ENCODE data around the gene KIF3B. TPM values are rescaled to one million over a fixed set of nuclear protein-coding genes. Genes with fewer than 3 reads are reported as not detected.
"Not testable (repeated sequence)": the region's sequence is repeated elsewhere in the genome, so short reads cannot be mapped to it uniquely, and the experiment has no call there.

Gene KIF3B
- total RNA-seq, 1 donor from 2014 or later = 31.6 TPM

DNA sequence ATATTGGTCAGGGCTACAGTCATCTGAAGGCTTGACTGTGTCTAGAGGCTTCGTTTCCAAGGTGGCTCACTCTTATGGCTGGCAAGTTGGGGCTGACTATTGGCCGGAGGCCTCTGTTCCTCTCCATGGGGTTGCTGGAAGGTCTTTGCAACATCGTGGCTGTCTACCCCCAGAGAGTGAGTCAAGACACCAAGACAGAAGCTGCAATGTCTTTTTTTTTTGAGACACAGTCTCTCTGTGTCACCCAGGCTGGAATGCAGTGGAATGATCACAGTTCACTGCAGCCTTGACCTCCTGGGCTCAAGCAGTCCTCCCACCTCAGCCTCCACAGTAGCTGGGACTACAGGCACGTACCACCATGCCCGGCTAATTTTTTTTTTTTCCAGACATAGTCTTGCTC is 29.4 kb upstream of the KIF3B start:
- no peak for DNase-seq (ENCODE audit: low read depth, low spot score)

DNA sequence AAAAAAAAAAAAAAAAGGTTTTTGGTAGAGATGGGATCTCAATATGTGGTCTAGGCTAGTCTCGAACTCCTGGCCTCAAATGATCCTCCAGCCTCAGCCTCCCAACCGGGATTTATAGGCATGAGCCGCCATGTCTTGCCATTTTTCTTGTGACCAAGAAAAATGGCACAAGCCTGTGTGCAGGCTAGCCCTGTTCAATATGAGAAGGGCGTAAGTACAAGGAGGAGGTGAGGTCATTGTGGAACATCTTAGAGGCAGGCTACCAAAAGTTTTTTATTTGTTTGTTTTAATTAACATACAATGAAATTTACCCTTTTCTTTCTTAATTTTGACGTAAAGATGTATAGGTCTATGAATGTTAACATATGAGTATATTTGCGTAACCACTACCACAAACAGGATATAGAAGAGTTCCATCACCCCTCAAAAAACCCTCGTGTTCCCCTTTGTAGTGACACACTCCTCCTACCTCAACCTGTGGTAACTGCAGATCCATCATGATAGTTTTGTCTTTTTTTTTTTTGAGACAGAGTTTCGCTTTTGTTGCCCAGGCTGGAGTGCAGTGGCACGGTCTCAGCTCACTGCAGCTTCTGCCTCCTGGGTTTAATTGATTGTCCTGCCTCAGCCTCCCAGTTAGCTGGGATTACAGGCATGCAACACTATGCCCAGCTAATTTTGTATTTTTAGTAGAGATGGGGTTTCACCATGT is 28.3 kb upstream of the KIF3B start:
- no peak for DNase-seq (ENCODE audit: low read depth, low spot score)

DNA sequence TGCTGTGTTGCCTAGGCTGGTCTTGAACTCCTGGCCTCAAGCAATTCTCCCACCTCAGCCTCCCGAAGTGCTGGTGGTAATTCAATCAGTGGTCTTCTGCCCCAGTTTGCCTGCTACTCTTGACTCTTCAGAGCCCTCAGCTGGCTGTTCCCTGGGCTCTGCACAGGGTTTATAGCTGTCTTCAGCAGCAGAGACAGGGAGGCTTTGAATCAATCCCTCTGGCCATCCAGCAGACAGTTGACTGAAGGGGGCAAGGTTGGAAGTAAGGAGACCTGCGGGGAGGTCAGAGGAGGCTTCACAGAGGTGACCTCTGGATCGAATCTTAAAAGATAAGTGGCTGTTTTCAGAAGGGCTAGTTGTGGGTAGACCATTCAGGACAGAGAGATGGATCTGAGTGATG is 26.0 kb upstream of the KIF3B start:
- no peak for DNase-seq (ENCODE audit: low read depth, low spot score)

DNA sequence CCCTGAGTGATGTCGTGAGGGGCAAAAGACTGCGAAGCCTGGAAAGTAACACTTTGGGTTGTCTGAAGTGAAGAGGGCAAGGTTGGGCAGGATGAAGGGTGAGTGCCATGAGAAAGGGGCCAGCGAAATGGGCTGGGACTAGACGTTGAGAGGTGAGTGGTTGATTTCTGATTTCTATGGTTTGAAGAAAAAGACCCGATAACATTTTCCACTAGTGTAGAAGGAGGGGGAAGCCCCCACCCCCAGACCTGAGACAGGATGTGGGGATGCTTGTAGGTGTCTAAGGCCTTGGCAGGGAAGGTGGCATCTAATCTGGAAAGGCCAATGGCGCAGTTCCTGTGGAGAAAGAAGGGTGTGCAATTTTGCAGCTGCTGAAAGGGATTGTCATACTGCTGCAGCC is 25.3 kb upstream of the KIF3B start:
- DNase-seq (ENCODE audit: low read depth, low spot score) = no peak

DNA sequence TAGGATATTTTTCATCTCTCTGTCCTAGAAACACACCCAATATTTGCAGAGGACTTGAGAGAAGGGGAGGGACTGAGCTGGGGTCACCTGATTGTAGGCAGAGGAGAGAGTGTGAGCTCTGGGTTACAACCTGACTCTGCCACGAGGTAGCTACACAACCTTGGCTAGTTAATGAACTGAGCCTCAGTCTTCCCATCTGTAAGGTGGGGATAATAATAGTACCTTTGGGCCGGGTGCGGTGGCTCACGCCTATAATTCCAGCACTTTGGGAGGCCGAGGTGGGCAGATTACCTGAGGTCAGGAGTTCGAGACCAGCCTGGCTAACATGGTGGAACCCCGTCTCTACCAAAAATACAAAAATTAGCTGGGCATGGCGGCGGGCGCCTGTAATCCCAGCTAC is 16.5 kb upstream of the KIF3B start:
- DNase-seq (ENCODE audit: low read depth, low spot score) = not testable (repeated sequence)

DNA sequence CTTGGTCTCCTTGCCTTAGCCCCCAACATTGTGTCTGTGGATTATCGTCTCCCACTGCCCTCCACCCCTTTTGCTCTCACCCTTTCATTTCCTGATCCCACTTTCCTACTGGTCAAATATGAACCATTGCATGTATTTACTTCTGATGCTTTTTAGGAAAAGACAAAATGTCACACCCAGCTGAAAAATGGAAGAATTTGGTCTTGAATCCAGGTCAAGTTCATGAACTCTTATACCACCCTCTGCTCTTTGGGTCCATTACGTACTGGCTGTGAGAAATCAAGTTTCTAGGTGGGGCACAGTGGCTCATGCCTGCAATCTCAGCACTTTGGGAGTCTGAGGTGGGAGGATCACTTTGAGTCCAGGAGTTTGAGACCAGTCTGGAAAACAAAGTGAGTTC is 15.8 kb upstream of the KIF3B start:
- no peak for DNase-seq (ENCODE audit: low read depth, low spot score)

DNA sequence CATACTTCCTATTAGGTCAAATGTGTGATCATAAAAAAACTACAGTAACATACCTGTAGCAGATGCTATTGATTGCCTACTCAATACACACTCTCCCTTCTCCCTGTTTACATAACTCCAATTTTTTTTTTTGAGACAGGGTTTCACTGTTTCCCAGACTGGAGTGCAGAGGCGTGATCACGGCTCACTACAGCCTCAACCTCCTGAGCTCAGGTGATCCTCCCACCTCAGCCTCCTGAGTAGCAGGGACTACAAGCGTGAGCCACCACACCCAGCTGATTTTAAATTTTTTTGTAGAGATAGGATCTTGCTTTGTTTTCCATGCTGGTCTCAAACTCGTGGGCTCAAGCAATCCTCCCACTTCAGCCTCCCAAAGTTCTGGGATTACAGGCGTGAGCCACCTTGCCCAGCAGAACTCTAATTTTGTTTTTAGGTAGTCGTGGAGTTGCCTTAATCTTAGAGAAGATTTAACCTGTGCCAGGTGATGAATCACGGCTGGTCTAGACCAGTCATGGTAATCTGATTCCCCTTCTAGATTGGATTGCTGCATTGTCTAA is 14.0 kb upstream of the KIF3B start:
- DNase-seq (ENCODE audit: low read depth, low spot score) = no peak

DNA sequence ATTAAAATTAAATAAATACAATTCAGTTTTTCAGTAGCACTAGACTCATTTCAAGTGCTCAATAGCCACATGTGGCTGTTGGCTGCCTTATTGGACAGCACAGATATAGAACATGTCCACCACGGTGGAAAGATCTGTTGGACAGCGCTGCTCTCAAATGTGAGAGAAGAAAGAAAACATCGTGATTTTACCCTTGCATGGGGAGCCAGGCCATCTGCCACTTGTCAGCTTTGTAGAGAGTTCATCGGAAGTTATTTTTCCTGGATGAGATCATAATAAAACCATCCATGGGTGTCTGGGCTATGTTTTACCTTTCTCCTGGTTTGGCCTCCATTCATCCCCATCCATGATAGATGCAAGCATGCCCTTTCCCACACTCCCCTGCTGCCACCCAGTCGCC is 5.8 kb upstream of the KIF3B start:
- no peak for DNase-seq (ENCODE audit: low read depth, low spot score)

DNA sequence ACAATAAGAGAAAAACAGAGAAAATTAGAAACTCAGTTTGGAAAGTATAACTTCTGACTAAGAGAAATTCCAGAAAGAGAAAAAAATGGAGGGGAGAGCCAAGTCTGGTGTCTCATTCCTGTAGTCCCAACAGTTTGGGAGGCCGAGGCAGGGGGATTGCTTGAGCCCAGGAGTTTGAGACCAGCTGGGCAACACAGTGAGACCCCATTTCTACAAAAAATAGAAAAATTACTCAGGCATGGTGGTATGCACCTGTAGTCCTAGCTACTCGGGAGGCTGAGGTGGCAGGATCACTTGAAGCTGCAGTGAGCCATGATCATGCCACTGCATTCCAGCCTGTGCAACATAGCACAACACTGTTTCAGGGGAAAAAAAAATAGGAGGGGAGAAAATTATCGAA is 3.1 kb upstream of the KIF3B start:
- DNase-seq (ENCODE audit: low read depth, low spot score) = no peak

DNA sequence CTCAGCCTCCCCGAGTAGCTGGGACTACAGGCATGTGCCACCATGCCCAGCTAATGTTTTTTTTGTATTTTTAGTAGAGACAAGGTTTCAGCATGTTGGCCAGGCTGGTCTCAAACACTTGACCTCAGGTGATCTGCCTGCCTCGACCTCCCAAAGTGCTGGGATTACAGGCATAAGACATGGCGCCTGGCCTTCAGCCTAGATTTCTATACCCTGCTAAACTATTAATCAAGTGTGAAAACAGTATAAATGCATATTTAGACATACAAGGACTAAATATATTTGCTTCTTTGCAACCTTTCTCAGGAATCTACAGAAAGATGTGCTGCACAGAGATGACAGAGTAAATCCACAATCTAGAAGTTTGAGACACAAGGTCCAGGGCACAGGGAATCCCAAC is 2.3 kb upstream of the KIF3B start:
- DNase-seq (ENCODE audit: low read depth, low spot score) = not testable (repeated sequence)

DNA sequence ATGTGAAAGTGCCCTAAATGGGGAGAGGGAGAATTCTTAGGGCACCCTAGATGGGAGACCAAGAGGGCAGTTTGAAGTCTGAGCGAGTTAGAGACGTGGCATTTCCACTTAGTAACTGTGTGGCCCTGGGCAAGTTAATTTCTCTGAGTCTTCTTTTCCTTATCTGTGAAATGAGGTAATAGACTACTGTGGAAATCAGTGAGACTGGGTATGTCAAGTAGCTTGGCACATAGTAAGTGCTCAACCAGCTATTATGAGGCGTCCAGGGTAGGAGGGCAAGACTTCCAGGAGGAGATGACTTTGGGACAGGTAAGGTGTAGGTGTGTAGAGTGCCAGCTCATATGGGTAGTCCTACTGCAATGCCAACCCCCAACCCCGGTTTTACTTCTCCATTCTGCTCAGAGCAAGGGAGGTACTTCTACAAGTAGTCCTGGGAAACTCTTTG is 770 bp downstream of the KIF3B start:
- DNase-seq (ENCODE audit: low read depth, low spot score) = no peak

DNA sequence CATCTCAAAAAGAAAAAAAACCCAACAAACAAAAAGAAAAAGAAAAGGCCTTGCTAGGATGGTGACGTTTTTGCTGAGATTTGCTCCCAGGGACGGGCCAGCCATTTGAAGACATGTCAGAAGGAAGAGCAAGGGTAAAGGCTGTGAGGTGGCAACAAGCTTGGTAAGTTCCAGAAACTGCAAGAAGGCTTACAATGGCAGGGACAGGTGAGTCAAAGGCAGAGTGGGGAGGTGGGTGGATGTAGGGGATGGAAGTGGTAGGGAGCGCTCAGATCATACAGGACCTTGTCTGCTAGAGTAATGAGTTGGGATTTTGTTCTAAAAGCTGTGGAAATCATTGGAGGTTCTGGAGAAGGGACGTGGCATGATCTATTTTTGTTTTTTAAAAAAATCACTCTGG is 4.3 kb downstream of the KIF3B start:
- no peak for DNase-seq (ENCODE audit: low read depth, low spot score)

DNA sequence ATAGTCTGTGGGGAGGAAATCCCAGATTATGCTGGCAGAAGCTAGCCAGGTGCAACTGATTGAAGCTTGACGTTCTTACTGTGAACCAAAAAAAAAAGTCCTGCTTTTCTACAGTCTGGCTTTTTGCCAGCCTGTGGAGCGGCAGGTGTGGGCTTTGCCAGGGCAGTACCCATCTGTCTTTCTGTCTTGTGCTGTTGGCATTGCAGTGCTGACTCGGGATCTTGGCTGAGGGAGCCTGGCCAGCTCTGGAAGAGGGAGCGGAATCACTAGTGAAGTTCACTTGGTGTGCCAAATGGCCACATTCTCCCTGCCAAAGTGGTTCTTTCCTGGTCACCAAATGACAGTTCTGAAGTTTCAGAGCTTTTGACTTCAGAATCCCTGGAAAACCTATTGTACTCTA is 5.0 kb downstream of the KIF3B start:
- DNase-seq (ENCODE audit: low read depth, low spot score) = no peak

DNA sequence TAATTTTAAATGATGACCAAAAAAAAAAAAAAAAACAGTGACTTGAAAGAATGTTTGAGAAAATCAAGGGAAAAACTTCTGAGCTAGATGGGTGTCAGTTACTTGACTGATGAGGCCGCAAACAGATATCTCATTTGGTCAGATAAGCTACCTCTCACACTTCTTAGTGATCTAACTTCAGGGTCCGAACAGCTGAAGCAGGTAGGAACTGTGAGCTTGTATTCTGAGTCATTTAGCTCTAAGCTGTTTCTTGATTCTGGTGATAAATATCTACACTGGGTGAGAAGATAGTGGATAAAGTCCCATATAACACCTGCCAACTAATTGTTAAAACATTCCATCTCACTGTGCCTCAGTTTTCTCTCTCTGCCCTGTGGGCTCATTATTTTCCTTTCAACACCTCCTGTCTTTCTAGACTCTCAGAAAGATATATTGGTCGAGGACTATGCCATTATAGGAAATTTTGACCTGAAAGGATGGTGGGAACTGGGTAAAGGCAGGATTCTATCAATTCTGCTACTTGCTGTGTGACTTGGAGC is 7.7 kb downstream of the KIF3B start:
- no peak for DNase-seq (ENCODE audit: low read depth, low spot score)

DNA sequence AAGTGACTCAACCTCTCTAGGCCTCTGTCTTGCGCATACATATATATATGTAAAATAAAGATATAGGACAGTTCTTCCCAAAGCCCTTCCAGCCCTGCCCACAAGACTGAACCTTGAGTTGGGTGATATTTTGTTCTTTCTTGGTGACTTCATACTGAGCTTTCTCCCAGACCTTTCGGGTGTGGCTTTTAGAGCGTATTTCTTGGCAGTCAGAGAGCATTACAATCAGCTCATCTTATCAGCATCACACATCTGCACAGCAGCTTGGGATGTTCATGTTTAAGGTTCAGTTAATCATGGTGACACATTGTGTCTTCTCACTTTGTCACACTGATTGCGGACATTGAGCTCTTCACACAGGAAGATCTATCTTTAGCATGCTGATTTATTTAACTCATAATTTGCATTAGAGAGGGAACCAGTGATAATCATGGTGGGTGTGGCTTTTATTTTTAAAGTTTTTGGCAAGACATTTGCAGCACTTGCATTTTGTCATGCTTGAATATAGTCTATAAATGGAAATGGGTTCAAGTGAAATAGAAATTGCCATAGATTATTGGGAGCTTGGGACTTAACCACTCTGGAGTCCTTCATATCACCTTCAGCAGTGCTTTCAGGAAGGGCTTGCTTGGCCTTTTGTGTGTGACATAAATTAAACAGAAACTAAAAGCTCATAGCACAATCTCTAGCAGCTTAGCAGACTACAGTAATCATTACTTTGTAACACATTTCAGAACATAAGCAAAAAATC is 8.3 kb downstream of the KIF3B start:
- DNase-seq (ENCODE audit: low read depth, low spot score) = no peak

DNA sequence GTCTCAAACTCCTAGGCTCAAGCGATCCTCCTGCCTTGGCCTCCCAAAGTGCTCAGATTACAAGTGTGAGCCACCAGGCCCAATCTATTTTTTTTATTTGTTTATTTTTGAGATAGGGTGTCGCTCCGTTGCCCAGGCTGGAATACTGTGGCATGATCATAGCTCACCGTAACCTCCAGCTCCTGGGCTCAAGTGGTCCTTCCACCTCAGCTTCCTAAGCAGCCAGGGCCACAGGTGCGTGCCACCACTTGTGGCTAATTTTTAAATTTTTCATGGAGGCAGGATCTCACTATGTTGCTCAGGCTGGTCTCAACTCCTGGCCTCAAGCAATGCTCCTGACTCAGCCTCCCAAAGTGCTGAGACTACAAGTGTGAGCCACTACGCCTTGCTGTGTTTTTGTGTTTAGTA is 9.8 kb downstream of the KIF3B start:
- no peak for DNase-seq (ENCODE audit: low read depth, low spot score)

DNA sequence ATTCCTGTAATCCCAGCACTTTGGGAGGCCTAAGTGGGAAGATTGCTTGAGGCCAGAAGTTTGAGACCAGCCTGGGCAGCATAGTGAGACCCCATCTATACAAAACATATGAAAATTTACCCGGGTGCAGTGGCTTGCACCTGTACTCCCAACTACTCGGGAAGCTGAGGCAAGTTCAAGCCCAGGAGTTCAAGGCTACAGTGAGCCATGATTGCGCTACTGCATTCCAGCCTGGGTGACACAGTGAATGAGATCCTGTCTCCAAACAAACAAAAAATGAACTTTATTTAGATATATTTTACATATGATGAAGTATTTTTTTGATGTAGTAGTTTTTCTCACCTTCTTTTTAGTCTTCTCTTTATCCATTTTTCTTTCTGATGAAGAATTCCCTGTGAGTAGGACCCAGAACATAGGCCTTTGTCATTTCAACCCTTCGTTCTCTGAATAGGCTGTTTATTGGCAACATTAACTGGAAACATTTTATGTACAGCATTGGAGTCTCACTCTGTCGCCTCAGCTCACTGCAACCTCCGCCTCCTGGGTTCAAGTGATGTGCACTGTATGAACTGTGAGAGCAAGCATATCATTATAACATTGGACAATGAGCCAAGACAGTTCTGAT is 10.9 kb downstream of the KIF3B start:
- no peak for DNase-seq (ENCODE audit: low read depth, low spot score)

DNA sequence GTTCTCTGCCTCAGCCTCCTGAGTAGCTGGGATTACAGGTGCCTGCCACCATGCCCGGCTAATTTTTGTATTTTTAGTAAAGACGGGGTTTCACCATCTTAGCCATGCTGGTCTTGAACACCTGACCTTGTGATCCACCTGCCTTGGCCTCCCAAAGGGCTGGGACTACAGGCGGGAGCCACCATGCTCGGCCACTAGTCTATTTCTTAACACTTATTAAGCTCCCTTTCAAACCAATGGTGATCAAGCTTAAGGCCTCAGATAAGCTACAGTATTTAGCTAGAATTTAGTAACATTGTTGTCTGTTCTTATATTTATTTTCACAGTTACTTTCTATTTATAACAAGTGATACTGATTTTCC is 11.8 kb downstream of the KIF3B start:
- DNase-seq (ENCODE audit: low read depth, low spot score) = not testable (repeated sequence)

DNA sequence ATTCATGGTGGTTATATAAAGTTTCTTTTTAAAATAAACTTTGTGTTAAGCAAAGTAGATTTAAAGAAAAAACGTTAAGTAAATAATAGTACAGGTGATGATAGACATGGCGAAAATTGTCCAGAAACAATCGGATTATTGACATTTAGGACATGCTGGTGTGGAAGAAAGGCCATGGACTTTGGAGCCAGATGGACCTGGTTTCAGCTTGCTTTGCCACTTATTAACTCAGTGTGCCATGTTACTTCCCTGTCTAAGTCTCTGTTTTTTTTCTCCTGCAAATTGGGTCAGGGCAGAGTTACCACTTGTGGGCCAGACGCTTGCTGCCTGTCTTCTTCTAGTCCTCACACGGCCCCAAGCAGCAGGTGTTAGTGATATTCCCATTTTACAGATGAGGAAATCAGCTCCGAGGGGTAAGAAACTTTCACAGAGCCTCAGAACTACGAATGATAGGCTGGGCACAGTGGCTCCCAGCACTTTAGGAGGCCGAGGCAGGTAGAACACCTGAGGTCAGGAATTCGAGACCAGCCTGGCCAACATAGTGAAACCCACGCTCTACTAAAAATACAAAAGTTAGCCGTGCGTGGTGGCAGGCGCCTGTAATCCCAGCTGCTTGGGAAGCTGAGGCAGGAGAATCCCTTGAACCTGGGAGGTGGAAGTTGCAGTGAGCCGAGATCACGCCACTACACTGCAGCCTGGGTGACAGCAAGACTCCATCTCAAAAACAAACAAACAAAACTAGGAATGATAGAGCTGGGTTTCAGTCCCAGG is 12.4 kb downstream of the KIF3B start:
- no peak for DNase-seq (ENCODE audit: low read depth, low spot score)

DNA sequence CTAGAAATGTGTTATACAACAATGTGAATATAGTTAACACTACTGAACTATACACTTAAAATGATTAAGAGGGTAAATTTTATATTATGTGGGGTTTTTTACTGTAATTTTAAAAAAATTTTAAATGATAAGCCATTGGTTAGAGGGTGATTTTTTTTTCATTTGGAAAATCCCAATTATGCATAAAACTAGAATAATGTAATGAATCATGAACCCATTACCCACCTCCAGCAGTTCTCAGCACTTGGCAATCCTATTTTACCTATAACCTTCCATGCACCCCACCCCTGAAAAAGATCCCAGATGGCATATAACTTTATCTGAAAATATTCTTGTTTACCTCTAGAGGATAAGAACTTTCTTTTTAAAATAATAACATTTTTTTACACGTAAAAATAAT is 13.7 kb downstream of the KIF3B start:
- no peak for DNase-seq (ENCODE audit: low read depth, low spot score)

DNA sequence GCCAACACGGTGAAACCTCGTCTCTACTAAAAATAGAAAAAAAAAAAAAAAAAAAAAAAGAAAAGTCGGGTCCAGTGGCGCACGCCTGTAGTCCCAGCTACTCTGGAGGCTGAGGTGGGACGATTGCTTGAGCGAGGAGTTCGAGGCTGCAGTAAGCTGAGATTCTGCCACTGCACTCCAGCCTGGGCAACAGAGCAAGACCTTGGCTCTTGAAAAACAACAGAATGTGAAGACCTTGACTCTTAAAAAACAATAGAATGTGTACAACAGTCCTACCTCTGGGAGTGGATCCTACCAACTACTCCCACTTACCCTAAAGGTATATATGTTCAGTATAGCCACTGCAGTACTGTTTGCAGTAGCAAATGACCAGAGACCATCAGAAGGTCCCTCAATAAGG is 15.1 kb downstream of the KIF3B start:
- DNase-seq (ENCODE audit: low read depth, low spot score) = no peak

Measured in pulmonary artery endothelial cell (primary cell).